ENCODE data around the gene TULP4.
A peak's percentile ranks its signal among the peaks of the same experiment; 100 is the strongest.
"Not testable (repeated sequence)": the region's sequence is repeated elsewhere in the genome, so short reads cannot be mapped to it uniquely, and the experiment has no call there.

The TULP4 gene

GRCh38 chr6:158507174-158507573 lies 194.9 kb downstream of the TULP4 start:
- DNase-seq, result no peak

GRCh38 chr6:158508450-158508849 lies 196.2 kb downstream of the TULP4 start:
- no peak for DNase-seq

GRCh38 chr6:158509465-158509864 lies 197.2 kb downstream of the TULP4 start:
- DNase-seq, result no peak

- no peak for DNase-seq
Observed at GRCh38 chr6:158512809-158513208, 200.5 kb downstream of the TULP4 start.

- no peak for DNase-seq
Observed at GRCh38 chr6:158514176-158514575, 201.9 kb downstream of the TULP4 start.

- DNase-seq, result no peak
Observed at GRCh38 chr6:158514991-158515390, 202.7 kb downstream of the TULP4 start.

- DNase-seq, result no peak
Observed at GRCh38 chr6:158516098-158516497, 203.8 kb downstream of the TULP4 start.

GRCh38 chr6:158517038-158517437 lies 204.8 kb downstream of the TULP4 start:
- DNase-seq, result no peak

- no peak for DNase-seq
Observed at GRCh38 chr6:158517581-158517980, 205.3 kb downstream of the TULP4 start.

GRCh38 chr6:158518191-158519127 lies 206.2 kb downstream of the TULP4 start:
- peak; percentile 41 for DNase-seq

GRCh38 chr6:158519300-158519699 lies 207.0 kb downstream of the TULP4 start:
- no peak for DNase-seq

- no peak for DNase-seq
Observed at GRCh38 chr6:158519761-158520160, 207.5 kb downstream of the TULP4 start.

- not testable (repeated sequence) for DNase-seq
Observed at GRCh38 chr6:158520975-158521374, 208.7 kb downstream of the TULP4 start.

- no peak for DNase-seq
Observed at GRCh38 chr6:158521759-158522158, 209.5 kb downstream of the TULP4 start.

- no peak for DNase-seq
Observed at GRCh38 chr6:158522616-158523015, 210.4 kb downstream of the TULP4 start.

GRCh38 chr6:158524311-158524710 lies 212.0 kb downstream of the TULP4 start:
- no peak for DNase-seq

- not testable (repeated sequence) for DNase-seq
Observed at GRCh38 chr6:158527858-158528257, 215.6 kb downstream of the TULP4 start.

- DNase-seq, result no peak
Observed at GRCh38 chr6:158528826-158529225, 216.6 kb downstream of the TULP4 start.

GRCh38 chr6:158529629-158530028 lies 217.4 kb downstream of the TULP4 start:
- DNase-seq, result no peak

- no peak for DNase-seq
Observed at GRCh38 chr6:158531566-158531965, 219.3 kb downstream of the TULP4 start.

- no peak for DNase-seq
Observed at GRCh38 chr6:158531970-158532369, 219.7 kb downstream of the TULP4 start.

GRCh38 chr6:158536084-158536890 lies 224.0 kb downstream of the TULP4 start:
- DNase-seq, result peak; percentile 68

- no peak for DNase-seq
Observed at GRCh38 chr6:158536891-158537798, 224.9 kb downstream of the TULP4 start.
